Stimulated activated CD4-positive, alpha-beta T cell treated with anti-CD3 and anti-CD28 coated beads, Interleukin-1b, Interleukin-23, amount 100 ng/mL, for 1 hour (primary cell): ENCODE data around the gene IFT27.
"Not testable (repeated sequence)": the region's sequence is repeated elsewhere in the genome, so short reads cannot be mapped to it uniquely, and the experiment has no call there.

Source experiments
- DNase-seq, 2 donors: peaks; one replicate each; pipeline ENCODE4 v3.0.0-alpha.2; 2020; ENCODE audit warnings: low read depth in 2 of 2

Gene IFT27

GRCh38 chr22:36765131-36765942 lies 10.6 kb downstream of the IFT27 start:
- DNase-seq = no peak

GRCh38 chr22:36764641-36765040 lies 11.3 kb downstream of the IFT27 start:
- no peak for DNase-seq

DNA sequence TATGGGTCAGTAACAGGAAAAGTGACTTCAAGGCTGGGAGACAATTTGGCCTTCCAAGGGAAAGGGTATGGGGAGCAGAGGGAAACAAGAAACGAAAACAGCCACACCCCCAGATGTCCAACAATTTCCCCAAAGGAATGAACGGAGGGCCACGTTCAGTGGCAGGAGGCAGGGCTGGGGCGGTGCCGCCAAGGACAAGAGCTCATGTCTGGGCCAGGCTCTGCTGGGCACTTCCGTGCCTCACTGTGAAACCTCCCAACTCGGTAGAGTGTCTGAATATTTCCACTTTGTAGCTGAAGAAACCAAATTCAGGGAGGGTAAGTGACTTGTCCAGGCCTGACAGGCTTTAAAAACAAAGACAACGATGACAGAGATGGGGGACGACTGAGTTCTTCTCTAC lies 11.9 kb downstream of the IFT27 start:
- no peak for DNase-seq

GRCh38 chr22:36763576-36763975 lies 12.3 kb downstream of the IFT27 start:
- no peak for DNase-seq

DNA sequence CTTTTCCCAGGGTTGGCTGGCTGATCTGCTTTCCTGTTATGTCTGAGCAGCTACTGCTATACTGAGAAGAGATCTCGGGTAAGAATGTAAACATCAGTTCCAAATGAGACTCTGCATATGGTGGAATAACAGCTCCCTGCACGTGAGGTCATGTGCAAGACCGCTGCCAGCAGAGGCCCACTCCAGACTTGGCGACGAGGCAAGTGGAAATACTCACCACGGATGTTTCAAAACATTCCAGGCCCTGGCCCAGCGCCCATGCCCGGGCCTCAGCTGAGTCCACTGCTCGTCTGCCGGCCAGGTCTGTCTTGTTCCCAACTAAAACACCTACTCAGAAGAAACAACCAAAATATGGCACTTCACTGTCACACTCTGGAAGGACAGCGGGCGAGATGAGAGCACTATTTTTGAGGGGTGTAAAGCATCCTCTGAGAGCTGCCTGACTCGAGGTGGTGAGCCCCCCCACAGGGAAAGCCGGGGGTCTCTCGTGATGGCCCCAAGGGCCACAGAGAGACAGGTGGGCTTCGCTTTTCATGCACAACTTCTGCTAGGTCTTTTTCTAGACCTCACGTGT lies 13.1 kb downstream of the IFT27 start:
- no peak for DNase-seq

GRCh38 chr22:36761553-36762240 lies 14.2 kb downstream of the IFT27 start:
- no peak for DNase-seq

GRCh38 chr22:36760786-36761185 lies 15.1 kb downstream of the IFT27 start:
- no peak for DNase-seq

- DNase-seq = no peak
Measured at GRCh38 chr22:36759481-36760159, 16.3 kb downstream of the IFT27 start.

GRCh38 chr22:36758792-36759271 lies 17.1 kb downstream of the IFT27 start:
- no peak for DNase-seq

DNA sequence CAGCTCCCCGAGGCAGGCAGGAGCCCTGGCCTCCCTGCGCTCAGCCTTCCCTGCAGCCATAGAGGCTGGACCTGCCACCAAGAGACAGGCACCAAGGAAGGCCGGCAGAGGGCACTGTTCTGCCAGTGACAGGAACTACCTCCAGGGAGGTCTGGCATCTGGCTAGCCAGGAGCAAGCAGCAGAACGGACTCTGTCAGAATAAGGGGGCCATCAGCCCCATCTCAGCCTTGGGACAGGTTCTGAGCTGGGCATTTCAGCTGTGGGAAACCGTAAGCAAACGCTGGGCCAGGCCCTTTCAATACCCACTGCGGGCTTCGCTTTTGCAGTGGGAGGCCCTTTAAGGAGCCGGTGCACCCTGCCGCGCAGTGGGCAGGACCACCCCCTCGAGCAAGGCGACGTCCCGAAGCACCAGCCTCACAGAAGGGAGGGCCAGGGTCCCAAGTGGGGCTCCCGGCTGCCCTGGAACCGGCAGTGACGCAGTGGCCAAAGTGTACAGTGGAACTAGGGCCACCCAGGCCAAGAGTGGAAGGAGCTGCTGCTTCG lies 18.2 kb downstream of the IFT27 start:
- peak; percentile 44 to 54 for DNase-seq

GRCh38 chr22:36756746-36757655 lies 18.9 kb downstream of the IFT27 start:
- no peak for DNase-seq

GRCh38 chr22:36756031-36756430 lies 19.9 kb downstream of the IFT27 start:
- no peak for DNase-seq

- DNase-seq = no peak
Measured at GRCh38 chr22:36755316-36755715, 20.6 kb downstream of the IFT27 start.

DNA sequence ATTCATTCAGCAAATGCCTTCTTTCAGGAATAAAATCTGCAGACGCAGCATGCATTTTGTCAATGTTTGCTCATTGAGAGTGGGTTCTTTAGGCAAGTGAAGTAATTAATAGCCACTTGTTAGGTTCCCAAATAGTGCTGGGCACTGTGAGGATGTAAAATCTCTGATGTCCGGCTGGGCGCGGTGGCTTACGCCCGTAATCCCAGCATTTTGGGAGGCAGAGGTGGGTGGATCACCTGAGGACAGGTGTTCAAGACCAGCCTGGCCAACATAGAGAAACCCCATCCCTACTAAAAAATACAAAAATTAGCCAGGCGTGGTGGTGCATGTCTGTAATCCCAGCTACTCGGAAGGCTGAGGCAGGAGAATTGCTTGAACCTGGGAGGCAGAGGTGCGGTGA lies 21.0 kb downstream of the IFT27 start:
- not testable (repeated sequence) for DNase-seq

GRCh38 chr22:36753916-36754315 lies 22.0 kb downstream of the IFT27 start:
- DNase-seq = no peak

GRCh38 chr22:36753120-36753802 lies 22.7 kb downstream of the IFT27 start:
- no peak for DNase-seq

- DNase-seq = no peak
Measured at GRCh38 chr22:36746375-36746970, 29.4 kb downstream of the IFT27 start.

DNA sequence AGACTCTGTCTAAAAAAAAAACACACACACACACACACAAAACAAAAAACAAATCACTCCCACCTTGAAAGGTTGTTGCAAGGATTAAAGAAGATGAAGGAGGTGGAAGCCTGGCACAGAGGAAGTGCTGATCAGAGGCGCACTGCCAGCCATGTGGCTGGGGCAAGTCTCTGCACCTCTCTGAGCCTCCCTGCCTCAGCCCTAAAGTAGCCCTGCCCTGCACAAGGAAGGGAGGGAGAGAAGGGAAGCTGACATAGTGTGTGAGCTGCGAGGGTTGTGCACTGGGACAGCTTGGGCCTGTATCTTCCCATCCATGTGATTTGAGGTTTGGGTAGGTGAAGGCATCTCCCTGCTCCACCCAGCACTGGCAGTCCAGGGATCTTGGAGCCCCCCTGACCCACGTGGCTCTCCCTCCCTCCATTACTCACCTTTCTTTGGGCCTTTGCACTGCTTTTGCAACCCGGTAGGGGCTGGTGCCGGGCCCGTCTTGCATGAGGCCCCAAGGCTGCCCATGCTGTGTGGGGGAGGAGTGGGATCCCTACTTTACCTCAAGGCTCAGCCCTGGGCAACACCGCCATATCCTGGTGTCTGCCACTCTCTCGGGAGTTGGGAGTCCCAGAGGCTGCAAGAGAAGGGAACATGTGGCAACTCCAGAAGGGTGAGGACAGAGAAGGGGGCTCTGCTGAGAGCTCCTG lies 30.5 kb downstream of the IFT27 start:
- DNase-seq = no peak

DNA sequence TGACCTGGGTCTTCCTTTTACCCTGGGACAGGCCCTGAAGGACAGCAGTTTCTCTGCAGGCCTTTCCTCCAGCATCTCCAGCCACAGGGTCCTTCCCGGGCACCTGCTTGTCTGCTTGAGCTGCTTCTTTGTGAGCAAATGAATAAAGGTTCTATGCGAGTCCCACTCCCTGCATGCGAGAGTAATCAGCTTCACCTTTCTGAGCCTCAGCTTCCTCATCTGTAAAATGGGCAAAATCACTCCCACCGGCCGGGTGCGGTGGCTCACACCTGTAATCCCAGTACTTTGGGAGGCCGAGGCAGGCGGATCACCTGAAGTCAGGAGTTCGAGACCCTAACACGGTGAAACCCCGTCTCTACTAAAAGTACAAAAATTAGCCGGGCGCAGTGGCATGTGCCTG lies 31.1 kb downstream of the IFT27 start:
- no peak for DNase-seq
